NT2/D1 (cell line): ENCODE results near the gene ATF3.

ENCODE experiments used
- SUZ12 ChIP-seq: IDR thresholded peaks from 2 replicates; pipeline ENCODE4 v1.6.1; 2011; ENCODE audit not compliant: insufficient read length, insufficient read depth; ENCODE audit errors: extremely low read depth
- YY1 ChIP-seq: IDR thresholded peaks from 2 replicates; pipeline ENCODE4 v1.6.1; 2011; ENCODE audit not compliant: insufficient read length, insufficient read depth
- ZNF274 ChIP-seq: IDR thresholded peaks from 2 replicates; pipeline ENCODE4 v1.6.1; 2011; ENCODE audit warnings: mild to moderate bottlenecking, low read depth, low read length

DNA sequence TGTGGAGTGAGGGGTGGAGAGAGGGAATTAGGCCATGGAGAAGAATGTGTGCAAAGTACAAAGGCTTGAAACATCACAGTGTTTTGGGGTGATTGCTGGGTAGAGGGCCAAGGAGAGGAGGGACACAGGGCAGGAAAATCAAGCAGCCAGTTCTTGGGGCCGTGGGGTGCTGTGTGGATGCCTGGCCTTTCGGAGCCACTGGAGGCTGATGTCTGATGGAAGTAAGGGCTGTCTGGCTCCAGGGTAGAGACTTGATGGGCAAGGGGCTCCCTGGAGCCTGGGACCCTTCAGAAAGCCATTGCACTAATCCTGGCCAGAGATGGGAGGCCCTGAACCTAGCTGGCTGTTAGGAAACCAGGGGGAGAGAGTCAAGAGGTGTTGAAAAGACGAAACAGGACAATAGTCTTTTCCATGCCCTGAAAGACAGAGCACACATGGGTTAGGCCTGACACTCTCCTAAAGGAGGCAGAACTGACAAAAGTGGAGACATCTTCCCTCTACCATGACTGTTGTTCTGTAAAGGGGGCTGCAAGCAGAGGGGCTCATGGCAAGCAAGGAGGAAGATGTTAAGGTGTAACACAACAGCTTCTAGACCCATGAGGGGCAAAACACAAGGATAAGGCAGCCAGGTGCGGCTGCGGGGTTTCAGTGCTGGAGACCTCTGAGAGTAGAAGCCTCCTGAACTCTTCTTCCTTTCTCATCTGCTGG lies 21.0 kb downstream of the ATF3 start:
- no peak for TF ChIP-seq YY1
- TF ChIP-seq ZNF274 = no peak
- no peak for TF ChIP-seq SUZ12
